ENCODE results near the gene STXBP5L. TPM values are rescaled to one million over a fixed set of nuclear protein-coding genes. Genes with fewer than 3 reads are reported as not detected.

STXBP5L gene
- polyA plus RNA-seq, 1 of the 3 experiments (the other 2 are of a cell fraction): 0.03 TPM

DNA sequence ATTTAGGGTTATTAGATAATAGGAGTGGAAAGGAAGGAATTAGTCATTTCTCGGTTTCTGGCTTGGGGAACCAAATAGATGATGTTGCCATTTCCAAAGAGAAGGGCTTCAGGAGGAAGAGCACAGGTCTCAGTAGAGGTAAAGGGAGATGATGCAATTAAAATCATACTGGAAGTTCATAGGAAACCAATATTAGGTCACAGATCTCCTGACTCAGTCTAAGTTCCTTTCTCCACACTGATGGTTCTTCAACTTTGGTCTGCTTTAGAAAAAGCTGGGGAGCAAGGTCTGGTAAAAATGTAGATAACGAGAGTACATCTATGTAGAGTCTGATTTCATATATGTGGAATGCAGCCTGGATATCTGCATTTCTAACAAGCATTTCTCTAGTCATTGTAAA, 506.9 kb downstream of the STXBP5L start:
- Histone ChIP-seq H3K79me2 (ENCODE audit: insufficient read depth) (no peaks in the 10 kb centered on the region), H3K4me1 (ENCODE audit: control insufficient read depth in 1 of 2, insufficient read depth in 2 of 2, low read depth in 1 of 2, low read length in 1 of 2) (no peaks in the 10 kb centered on the region), H3K9ac (no peak overlapping the region), H3K4me3 (ENCODE audit: low read depth in 2 of 2, low read length in 1 of 2) (no peak overlapping the region), H2AFZ (ENCODE audit: low read depth) (no peak overlapping the region), H3K9me2 (no peaks in the 10 kb centered on the region), H3K9me3 (no peaks in the 10 kb centered on the region), H3K27me3 (ENCODE audit: insufficient read depth) (no peaks in the 10 kb centered on the region), H3F3A (replicated peaks; ENCODE audit: insufficient read depth) (no peaks in the 10 kb centered on the region), H3K27ac (ENCODE audit: low read depth in 2 of 2, low read length in 1 of 2) (no peak overlapping the region), H3K4me2 (no peak overlapping the region), H4K20me1 (ENCODE audit: insufficient read depth) (no peaks in the 10 kb centered on the region), H3K36me3 (replicated peaks in 1 of 2; ENCODE audit: control insufficient read depth in 1 of 2, insufficient read depth in 2 of 2, low read length in 1 of 2) (no peaks in the 10 kb centered on the region)
- TF ChIP-seq POLR2AphosphoS5 (IDR thresholded peaks at IDR 0.05; ENCODE audit: low read depth, low read length) (no peak), YY1 (IDR thresholded peaks at IDR 0.05; ENCODE audit: low read depth) (no peak), ELF1 (IDR thresholded peaks at IDR 0.05) (no peak), MXI1 (IDR thresholded peaks at IDR 0.05; ENCODE audit: low read depth, low read length) (no peak), EZH2phosphoT487 (IDR thresholded peaks at IDR 0.05; ENCODE audit: borderline replicate concordance, low read depth) (no peak), EP300 (IDR thresholded peaks at IDR 0.05; ENCODE audit: borderline replicate concordance in 1 of 2, low read depth in 1 of 2, low read length in 1 of 2) (no peak), SMC3 (IDR thresholded peaks at IDR 0.05; ENCODE audit: low read depth, low read length) (no peak), GABPA (IDR thresholded peaks at IDR 0.05; ENCODE audit: low read depth) (no peak), TAF1 (IDR thresholded peaks at IDR 0.05; ENCODE audit: borderline replicate concordance, low read depth, low read length) (no peak), RFX5 (IDR thresholded peaks at IDR 0.05; ENCODE audit: low read length) (no peak), RCOR1 (IDR thresholded peaks at IDR 0.05; ENCODE audit: low read length) (no peak), TCF12 (IDR thresholded peaks at IDR 0.05) (no peak), CHD2 (IDR thresholded peaks at IDR 0.05; ENCODE audit: low read length, partially characterized antibody) (no peak), RXRA (IDR thresholded peaks at IDR 0.05; ENCODE audit: borderline replicate concordance, low read depth) (no peak), MEF2A (IDR thresholded peaks at IDR 0.05; ENCODE audit: borderline replicate concordance, low read depth) (no peak), NRF1 (IDR thresholded peaks at IDR 0.05; ENCODE audit: low read depth, low read length) (no peak)
- TF ChIP-seq, protein P1, sequence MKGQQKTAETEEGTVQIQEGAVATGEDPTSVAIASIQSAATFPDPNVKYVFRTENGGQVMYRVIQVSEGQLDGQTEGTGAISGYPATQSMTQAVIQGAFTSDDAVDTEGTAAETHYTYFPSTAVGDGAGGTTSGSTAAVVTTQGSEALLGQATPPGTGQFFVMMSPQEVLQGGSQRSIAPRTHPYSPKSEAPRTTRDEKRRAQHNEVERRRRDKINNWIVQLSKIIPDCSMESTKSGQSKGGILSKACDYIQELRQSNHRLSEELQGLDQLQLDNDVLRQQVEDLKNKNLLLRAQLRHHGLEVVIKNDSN (IDR thresholded peaks at IDR 0.05; ENCODE audit: borderline replicate concordance, low read depth): no peak
- TF ChIP-seq, protein P2, sequence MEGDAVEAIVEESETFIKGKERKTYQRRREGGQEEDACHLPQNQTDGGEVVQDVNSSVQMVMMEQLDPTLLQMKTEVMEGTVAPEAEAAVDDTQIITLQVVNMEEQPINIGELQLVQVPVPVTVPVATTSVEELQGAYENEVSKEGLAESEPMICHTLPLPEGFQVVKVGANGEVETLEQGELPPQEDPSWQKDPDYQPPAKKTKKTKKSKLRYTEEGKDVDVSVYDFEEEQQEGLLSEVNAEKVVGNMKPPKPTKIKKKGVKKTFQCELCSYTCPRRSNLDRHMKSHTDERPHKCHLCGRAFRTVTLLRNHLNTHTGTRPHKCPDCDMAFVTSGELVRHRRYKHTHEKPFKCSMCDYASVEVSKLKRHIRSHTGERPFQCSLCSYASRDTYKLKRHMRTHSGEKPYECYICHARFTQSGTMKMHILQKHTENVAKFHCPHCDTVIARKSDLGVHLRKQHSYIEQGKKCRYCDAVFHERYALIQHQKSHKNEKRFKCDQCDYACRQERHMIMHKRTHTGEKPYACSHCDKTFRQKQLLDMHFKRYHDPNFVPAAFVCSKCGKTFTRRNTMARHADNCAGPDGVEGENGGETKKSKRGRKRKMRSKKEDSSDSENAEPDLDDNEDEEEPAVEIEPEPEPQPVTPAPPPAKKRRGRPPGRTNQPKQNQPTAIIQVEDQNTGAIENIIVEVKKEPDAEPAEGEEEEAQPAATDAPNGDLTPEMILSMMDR (IDR thresholded peaks at IDR 0.05): no peak
- TF ChIP-seq, protein P3, sequence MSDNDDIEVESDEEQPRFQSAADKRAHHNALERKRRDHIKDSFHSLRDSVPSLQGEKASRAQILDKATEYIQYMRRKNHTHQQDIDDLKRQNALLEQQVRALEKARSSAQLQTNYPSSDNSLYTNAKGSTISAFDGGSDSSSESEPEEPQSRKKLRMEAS (IDR thresholded peaks at IDR 0.05; ENCODE audit: low read depth): no peak
- TF ChIP-seq, protein P4, sequence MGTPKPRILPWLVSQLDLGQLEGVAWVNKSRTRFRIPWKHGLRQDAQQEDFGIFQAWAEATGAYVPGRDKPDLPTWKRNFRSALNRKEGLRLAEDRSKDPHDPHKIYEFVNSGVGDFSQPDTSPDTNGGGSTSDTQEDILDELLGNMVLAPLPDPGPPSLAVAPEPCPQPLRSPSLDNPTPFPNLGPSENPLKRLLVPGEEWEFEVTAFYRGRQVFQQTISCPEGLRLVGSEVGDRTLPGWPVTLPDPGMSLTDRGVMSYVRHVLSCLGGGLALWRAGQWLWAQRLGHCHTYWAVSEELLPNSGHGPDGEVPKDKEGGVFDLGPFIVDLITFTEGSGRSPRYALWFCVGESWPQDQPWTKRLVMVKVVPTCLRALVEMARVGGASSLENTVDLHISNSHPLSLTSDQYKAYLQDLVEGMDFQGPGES (IDR thresholded peaks at IDR 0.05; ENCODE audit: low read depth, low read length): no peak
- ChIA-PET POLR2A (no interaction called here), CTCF (interaction anchor here (0.5 to 1.0 kb wide), 3 partner anchors 12 to 354 kb away, joined by 3 read pairs; no protein-coding TSS in a partner anchor)
- no peak for DNase-seq
- 95% methylated on average over 2 of the region's 2 CpGs for WGBS (ENCODE audit: low lambda C conversion rate)
